Anterior cingulate cortex (tissue), 58 donors: ENCODE data around the gene BAHD1.

ENCODE experiments used
- DNase-seq, 58 donors: peaks; one replicate each; lab custom pipeline; 2025; lab: John Stamatoyannopoulos, UW

BAHD1 gene

DNA sequence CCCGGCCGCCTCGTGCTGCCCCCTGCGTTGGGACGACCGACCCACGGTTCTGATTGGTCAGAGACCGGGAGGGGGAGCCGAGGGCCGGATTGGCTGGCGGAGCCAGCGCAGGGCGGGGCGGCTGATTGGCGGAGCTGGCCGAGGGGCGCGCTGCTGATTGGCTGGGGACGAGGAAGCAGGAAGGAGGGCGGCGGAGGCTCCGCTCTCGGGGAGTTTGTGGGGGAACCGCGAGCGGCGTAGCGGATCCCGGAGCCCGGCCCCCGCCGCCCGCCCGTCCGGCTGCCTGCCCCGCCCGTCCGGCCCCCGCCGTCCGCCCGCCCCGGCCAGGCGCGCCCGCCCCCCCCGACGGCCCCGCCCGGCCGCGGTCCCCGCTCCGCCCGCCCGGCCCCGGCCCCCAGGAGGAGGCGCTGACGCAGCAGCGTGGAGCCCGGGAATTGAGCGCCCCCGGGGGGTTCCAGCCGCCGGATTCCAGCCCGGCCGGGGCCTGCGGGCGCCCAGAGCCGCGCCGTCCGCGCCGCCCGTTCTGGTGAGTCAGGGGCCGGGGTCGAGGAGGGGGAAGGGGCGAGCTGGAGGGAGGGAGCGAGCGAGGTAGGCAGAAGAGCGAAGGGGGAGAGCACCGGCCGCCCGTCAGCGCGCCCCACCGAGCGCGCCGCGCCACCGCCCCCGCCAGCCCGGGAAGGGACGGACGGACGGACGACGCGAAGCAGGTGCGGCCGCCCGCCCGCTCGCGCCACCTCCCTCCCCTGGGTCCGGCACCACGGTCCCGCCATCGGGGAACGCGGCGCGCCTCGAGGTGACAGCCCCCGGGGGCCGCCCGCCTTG, at the start of gene BAHD1:
Gene BAHD1, plus strand, starts transcription at position 211 of the 822 bp plus-strand sequence. CDS start 17,512 bp downstream, outside the sequence.
- DNase-seq, result peak; percentile 79 to 99 (median 96)

DNA sequence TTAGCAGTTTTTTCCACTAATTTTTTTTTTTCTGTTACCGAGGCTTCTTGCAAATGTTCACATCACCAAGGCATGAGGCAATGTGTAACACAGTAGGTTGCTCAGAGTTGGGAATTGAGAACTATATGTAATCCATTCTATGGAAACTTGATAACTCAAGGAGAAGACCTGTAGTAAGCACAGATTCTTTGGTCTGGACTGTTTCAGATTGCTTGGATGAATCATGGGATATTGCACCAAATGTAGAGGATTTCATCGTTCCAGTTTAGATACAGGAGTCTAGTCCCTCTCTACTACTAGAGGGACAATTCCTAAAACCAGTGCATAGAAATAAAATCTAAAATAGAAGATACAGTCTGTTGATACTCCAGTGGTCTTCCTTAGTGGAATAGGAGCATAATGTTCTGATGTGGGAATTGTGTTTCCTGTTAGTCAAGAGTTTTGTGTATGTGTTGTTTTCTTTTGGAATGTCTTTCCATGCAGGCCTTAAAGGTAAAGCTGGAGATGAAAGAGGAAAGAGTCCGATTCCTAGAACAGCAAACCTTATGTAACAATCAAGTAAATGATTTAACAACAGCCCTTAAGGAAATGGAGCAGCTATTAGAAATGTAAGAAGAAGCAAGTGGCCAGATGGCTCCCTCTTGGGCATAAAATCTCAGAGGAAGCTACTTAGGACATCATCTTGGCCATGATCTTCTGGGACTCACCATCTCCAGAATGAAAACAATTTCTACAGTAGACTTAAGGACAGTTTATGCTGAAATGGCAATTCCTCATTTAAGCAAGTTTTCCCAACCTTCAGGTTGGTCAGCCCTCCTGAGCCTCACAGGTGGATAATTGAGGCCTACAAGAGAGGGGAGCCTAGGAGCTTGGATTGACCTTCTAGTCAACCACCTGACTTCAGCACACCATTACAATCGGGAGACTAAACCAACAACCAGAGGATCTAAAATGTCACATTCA, 47.5 kb upstream of the BAHD1 start:
- DNase-seq, result no peak

DNA sequence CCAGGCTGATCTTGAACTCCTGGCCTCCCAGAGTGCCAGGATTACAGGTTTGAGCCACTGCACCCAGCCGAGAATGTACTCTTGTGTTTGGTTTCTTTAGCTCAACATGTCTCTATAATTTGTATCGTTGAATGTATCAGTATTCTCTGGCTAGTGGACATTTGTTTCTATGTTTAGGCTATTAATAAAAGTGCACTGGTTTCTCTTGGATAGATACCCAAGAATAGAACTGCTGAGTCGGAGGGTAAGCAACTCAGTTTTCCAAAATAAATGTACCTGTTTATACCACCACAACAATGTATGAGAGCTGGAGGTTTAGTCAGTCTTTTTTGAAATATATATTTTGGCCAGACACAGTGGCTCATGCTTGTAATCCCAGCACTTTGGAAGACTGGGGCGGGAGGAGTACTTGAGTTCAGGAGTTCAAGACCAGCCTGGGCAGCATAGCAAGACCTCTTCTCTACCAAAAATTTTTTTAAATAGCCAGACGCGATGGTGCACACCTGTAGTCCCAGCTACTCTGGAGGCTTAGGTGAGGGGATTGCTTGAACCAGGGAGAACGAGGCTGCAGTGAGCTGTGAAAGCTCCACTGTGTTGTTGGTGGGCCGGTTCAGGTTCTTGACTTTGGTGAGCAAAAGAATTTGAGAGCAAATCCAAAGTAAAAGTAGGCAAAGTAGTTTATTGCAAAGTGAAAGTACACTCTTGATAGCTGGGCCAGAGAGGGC, 42.9 kb upstream of the BAHD1 start:
- DNase-seq, result no peak

DNA sequence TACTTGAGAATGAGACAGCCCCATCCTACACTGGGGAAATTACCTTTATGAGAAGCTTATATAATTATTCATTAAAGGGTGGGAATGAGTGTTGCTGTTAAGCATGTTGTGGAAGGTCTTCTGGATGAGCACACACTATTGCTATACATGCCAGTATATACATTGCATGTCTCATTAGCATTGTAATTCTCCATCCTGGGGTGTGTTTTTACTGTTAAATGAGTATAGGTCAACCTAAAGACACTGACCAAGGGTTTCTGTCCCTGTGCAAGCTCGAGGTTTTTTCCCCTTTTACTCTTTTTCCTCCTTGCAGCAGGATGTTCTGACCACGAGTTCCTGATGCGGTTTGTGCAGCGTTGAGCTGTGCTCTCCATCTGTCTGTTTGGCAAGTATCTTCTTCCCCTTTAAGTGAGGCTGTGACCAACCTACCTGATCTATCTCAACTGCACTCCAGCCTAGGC, 42.3 kb upstream of the BAHD1 start:
- DNase-seq, result peak in 16 of 58 donors; percentile 5 to 40 (median 18)

DNA sequence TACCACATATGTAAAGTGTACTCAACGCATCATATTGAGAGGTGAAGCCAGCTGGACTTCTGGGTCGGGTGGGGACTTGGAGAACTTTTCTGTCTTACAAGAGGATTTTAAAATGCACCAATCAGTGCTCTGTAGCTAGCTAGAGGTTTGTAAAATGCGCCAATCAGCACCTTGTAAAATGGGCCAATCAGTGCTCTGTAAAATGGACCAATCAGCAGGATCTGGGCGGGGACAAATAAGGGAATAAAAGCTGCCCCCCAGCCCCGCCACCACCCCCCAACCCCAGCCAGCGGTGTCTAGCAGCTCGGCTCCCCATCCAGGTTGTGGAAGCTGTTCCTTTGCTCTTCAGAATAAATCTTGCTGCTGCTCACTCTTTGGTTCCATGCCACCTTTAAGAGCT, 41.4 kb upstream of the BAHD1 start:
- no peak for DNase-seq

DNA sequence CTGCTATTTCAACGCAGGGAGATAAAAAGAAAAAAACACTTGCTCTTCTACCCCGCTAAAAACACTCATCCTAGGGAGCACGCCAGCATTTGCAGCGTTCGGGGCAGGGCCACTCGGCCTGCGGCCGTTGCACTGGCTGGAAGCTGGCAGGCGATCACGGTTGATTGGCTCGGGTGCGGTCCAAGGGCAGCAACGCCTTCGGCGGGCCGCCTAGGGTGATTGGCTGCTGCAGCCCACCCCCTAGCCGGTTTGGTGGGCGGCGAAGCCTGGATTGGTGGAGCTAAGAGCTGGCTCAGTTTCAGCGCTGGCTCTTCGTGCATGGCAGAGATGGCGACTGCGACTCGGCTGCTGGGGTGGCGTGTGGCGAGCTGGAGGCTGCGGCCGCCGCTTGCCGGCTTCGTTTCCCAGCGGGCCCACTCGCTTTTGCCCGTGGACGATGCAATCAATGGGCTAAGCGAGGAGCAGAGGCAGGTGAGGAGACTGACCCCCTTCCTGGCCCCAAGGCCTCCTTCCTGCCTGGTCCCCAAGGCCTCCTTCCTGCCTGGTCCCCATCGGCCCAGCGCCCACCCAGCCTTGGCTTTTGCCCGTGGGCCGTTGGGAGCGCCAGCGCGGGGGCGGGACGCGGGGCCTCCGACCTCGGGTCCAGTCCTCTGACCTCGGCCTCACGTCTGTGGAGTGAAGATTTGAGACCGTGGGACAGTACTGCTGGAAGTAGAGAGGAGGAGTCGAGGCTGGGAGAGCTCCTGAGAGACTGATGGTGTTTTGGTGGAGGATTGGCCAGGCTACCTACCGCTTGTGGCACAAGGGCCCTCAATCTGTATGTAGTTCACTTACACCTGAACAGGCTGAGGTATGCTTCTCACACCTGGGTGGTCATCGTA, 35.0 kb upstream of the BAHD1 start, which contains the start of gene IVD:
Gene IVD, plus strand, starts transcription at position 295 of the 881 bp plus-strand sequence. Its CDS starts 33 bp downstream, at position 328.
- DNase-seq, result peak; percentile 73 to 99 (median 96)

DNA sequence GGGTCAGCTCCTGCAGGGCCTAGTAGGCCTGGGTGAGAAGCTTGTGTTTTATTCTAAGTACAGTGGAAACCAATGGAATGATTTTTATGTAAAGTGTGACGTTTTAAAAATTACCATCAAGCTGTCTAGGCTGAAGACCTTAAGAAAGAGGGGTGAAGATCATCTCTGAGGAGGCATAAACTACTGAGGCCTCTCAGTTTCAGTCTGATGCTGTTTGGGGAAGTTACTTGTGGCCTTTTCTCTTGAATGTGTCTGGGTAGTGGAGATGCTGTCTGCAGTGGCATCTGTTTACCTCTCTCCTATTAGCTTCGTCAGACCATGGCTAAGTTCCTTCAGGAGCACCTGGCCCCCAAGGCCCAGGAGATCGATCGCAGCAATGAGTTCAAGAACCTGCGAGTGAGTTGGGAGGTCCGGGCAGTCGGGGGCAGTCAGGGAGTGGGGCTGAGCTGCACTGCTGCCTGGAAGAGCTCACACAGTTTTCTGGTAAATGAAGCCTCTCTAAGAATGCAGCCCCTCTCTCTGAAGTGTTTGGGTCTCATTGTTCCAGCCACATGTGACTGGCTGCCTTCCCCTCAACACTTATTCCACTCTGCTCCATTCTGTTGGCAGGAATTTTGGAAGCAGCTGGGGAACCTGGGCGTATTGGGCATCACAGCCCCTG, 33.3 kb upstream of the BAHD1 start:
- peak in 1 of 58 donors; percentile 4 for DNase-seq

DNA sequence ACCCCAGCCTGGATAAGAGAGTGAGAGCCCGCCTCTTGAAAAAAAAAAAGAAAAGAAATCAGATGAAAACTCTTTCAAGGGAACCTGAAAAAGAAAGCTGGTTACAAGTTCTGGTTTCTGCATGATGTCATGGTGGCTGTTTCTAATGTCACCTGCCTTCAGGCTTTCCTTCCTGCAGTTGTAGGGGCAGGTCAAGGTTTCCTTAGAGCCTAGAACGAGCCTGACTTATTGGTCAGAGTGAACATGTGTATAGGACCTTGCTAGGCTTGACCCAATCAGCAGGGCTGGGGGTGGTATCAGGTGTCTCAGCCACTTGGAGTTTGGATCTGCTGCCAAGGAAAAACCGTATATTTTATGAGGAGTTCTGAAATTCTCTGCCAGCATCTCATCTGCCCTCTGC, 31.4 kb upstream of the BAHD1 start:
- no peak for DNase-seq

DNA sequence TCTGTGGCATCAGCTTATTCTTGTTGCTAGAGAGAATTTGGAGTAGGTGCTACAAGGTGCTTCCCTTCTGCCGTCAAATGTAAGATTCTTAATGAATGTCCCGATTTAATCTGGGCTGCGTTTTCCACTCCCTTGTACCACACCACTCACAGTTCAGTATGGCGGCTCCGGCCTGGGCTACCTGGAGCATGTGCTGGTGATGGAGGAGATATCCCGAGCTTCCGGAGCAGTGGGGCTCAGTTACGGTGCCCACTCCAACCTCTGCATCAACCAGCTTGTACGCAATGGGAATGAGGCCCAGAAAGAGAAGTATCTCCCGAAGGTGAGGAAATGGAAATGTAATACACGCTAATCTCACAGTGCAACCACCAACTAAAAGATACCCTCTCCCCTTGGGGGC, 30.3 kb upstream of the BAHD1 start:
- no peak for DNase-seq

DNA sequence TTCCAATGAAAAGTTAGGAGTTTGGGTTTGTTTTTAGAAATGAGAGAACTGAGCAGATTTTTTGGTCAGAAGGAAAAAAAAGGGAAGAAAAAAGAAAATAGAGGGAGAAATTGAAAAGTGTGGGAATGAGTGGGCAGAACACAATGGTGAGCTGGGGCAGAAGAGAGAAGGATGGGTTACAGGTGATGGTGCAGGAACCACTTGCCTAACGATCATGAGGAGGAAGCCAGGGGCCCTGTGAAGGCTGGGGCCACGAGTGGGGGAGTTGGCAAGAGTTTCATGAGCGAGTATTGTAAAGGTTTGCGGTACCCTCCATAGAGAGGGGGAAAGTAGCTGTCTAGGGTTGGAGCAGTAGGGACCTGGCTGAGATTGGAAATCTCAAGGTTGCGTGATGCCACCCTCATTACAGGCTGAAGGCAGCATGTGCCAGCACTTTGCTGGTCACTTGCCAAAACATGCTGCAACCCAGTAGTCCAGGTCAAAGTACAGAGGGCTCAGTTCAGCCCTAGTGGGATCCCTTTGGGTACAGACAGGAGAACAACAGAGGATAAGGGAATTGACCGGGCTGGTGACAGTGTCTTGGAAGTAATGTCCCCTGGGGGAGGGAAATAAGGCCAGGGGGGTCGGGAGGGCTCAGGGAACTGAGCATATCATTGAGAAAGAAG, 28.5 kb upstream of the BAHD1 start:
- DNase-seq, result no peak

DNA sequence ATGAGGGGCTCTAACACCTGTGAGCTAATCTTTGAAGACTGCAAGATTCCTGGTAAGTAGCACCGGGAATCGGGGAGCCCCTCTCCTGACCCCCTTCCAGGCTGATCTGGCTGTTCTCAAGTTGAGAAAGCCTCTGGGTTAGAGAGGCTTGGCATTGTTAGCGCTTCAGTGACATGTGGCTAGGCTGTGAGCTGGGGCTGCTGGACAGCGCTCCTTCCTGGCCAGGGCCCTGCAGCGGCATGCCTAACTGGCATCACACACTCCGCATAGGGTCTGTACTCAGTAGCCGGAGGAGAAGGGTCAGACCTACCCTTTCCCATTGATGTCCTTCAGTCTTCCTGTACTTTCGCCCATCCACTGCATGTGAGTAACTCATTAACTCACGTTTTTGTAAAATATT, 27.7 kb upstream of the BAHD1 start:
- no peak for DNase-seq

DNA sequence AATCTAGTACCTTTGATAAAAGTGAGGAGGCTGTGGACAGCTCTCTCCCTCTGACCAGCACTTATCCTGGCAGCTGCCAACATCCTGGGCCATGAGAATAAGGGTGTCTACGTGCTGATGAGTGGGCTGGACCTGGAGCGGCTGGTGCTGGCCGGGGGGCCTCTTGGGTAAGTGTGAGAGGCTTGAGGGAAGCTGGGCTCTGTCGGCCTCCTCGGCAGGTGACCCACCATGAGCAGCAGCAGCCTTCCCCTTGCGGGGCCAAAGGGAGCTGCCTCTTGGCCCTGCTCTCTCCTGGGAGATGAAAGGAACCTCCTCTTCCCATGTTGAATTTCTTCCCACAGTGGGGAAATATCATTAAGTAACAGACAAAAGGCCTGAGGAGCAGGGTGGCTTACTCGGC, 25.9 kb upstream of the BAHD1 start:
- DNase-seq, result no peak

DNA sequence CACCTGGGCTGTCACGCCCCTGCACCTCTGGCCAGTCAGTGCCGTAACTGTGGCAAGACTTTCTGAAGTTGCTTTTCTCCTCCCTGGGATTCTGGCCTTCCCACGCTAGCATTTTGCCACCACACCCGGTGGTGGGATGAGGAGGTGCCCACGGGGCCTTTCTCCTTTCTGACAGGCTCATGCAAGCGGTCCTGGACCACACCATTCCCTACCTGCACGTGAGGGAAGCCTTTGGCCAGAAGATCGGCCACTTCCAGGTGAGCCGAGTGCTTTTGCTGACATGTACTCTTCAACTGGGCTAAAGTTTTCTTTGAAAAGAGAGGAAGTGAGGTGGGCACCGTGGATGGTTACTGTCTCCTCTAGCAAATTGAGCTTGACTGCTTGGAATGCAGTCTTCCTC, 25.5 kb upstream of the BAHD1 start:
- DNase-seq, result no peak

DNA sequence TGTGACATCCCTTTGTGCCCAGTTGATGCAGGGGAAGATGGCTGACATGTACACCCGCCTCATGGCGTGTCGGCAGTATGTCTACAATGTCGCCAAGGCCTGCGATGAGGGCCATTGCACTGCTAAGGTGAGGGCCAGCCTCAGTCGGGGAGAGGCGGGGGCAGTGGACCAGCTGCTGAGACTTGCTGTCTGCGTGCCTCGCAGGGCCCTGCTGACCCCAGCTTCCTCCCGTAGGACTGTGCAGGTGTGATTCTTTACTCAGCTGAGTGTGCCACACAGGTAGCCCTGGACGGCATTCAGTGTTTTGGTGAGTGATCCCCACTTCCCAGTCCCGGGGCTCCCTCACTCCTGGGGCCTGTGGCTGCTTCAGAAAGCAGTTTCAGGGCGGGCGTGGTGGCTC, 24.7 kb upstream of the BAHD1 start:
- DNase-seq, result no peak

DNA sequence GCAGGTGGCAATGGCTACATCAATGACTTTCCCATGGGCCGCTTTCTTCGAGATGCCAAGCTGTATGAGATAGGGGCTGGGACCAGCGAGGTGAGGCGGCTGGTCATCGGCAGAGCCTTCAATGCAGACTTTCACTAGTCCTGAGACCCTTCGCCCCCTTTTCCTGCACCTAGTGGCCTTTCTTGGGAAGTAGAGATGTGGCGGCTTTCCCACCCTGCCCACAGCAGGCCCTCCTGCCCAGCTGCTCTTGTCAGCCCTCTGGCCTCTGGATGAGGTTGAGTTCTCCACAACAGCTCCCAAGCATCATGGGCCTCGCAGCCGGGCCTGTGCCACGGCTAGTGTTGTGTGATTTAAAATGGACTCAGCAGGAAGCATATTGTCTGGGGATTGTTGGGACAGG, 22.6 kb upstream of the BAHD1 start:
- no peak for DNase-seq

DNA sequence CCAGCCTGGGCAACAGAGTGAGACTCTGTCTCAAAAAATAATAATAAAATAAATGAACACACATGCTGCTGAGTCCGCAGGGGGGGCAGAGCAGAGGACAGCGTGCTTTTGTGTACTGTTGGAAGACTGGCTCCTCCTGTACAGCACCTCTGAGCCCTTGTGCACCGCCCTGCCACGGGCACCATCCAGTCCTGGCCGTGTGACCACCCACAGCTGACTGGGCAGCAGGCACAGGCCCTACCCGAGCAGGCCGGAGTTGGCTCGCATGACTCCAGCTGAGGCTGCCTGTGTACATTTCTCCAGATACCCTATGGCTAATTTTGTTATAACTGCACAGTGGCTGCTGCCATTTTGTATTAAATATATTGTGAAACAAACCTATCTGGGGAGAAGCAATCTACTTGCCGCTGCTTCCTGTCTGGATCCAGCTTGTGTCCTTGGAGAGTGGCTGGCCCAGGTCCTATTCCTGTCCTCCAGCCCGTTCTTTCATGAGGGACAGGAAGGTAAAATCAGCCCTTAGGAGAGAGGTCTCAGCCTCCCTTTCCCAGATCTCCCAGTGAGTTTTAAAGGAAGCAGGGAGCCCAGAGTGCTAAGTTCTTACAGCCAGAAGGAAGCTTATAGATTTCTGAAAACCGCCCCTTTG, 20.6 kb upstream of the BAHD1 start:
- DNase-seq, result no peak

DNA sequence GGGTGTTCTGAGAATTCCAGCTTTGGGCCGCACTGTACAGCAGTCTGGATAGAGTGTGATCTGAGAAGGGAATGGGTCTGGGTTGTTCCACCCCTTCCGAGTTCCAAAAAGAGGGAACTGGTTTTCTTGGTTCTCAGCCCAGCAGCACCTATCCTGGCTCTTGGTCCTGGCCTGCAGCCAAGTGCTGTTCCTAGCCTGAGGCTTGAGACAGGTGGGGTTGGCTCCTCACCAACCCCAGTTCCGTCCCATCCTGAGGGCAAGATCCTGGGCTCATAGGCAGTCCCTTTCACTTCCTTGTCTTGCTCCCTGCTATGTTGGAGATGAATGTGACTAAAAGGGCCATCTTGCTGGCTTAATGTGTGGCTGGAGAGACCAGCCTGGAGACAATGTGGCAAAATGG, 20.0 kb upstream of the BAHD1 start:
- peak in 2 of 58 donors; percentile 7 to 27 for DNase-seq
